AG09319 (cell line): Measurements from ENCODE around the gene TDRD3.

ENCODE experiments used
- DNase-seq: peaks from one replicate; pipeline ENCODE4 v3.0.0-alpha.2; 2010; ENCODE audit warnings: low read depth; ENCODE audit errors: extremely low read depth
- CTCF ChIP-seq: IDR thresholded peaks from 2 replicates; pipeline ENCODE4 v1.5.1; 2011; ENCODE audit warnings: low read depth, mild to moderate bottlenecking, inconsistent platforms, low read length, moderate library complexity

The TDRD3 gene

DNA sequence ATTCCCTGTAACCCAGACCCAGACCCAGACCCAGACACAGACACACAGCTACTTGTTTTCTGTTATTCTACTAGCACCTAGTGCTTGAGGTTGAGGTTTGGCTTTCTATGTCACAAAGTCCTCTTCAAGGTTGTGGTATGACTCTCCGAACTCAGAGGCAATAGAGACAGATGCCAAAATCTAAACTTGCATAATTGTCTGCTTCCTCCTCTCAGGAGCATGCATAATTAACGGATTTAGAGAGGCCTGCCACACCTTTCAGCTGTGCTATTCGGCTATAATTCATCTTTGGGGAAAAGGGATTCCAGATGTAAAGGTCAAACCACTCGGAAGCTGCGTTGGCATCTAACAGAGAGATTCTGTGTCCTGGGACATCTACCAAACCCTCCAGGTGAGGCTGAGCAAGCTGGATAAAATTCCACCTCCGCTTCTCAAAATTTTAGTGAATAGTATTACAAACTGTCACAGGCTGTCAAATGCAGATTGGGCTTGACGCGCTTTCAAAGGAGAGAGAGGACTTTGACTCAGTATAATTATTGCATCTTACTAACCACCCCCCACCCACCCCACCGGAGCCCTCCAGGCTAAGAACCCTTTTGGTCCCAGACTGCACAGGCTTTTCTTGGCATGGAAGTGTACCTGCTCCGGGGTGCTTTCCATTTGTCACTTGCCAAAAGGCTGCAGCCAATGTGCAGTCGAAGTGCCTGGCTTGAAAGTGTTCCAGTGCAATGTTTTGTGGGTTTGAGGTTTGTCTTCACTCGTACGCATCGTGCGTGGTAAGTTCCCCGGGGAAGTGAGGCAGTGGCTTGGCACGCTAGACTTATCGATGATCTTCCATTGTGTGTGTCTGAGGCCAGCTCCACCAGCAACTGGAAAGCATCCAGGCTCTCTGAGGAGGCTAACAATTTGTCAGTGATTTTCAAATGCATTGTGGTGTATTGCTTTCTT is 194.1 kb downstream of the TDRD3 start:
- TF ChIP-seq CTCF, result no peak
- peak; percentile 30 for DNase-seq

GRCh38 chr13:60603049-60603448 is 206.0 kb downstream of the TDRD3 start:
- DNase-seq, result no peak
- no peak for TF ChIP-seq CTCF

- no peak for TF ChIP-seq CTCF
Measured at GRCh38 chr13:60604058-60604457, 207.0 kb downstream of the TDRD3 start.

GRCh38 chr13:60608954-60609353 is 211.9 kb downstream of the TDRD3 start:
- DNase-seq, result no peak
- no peak for TF ChIP-seq CTCF

More at GRCh38 chr13:60604058-60604457, 207.0 kb downstream of the TDRD3 start:
- no peak for DNase-seq

- no peak for DNase-seq
- no peak for TF ChIP-seq CTCF
Measured at GRCh38 chr13:60611523-60611922, 214.5 kb downstream of the TDRD3 start.

DNA sequence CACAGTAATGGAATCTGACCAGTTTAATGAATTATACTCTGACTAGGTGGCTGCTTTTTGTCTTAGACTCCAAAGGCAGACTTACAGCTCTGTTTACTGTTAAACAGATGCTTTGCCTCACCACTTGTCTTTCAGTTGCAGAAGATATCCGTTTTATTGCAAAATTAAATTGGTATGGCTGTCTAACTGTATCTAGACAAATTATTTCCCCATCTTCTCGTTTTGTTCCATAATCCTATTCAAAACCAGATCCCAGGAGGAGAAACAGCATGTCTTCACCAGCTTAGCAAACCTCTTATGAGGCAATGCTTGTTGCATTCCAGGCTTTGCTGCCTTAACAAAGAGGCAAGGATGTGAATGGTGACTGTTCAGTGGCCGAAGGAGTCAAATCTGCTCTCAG is 215.6 kb downstream of the TDRD3 start:
- TF ChIP-seq CTCF, result no peak
- no peak for DNase-seq

DNA sequence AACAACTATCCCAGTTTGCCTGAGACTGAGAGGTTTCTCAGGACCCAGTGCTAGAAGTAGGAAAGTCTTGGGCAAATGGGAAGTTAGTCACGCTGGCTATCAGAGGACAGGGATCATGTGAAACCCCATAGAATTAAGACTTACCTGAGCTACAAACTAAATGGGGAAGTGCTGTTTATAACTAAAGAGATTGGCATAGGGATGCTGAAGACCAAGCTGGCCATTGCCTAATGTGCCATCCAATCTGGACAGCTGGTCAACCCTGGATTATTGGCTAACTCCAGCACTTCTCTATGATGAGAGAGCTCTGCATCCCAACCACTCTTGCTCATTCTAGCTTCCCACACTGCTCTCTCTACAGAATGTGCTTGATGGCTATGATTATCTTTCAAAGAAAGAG is 216.1 kb downstream of the TDRD3 start:
- DNase-seq, result no peak
- TF ChIP-seq CTCF, result no peak
